GM23338 (cell line): Measurements from ENCODE around the gene ZNF397.

Experiments
- CTCF ChIP-seq, 2 experiments: fragments of 200-600 bp in 1 of 2; sonication (generic) in 1 of 2; conservative IDR thresholded peaks; 2 replicates each; pipeline versions ENCODE4 v1.5.1 to v1.6.1; 2016 to 2017; ENCODE audit warnings: antibody characterized with exemption in 2 of 2, low read depth in 2 of 2, mild to moderate bottlenecking in 2 of 2, moderate library complexity in 1 of 2
- EZH2 ChIP-seq: fragments of 200-600 bp; sonication (generic); IDR thresholded peaks from one replicate; pipeline ENCODE4 v1.8.0; 2017; ENCODE audit warnings: antibody characterized with exemption, mild to moderate bottlenecking, low read depth; ENCODE audit not compliant: unreplicated experiment
- JUNB ChIP-seq: IDR thresholded peaks from one replicate; pipeline ENCODE4 v1.6.1; 2016; ENCODE audit warnings: antibody characterized with exemption; ENCODE audit not compliant: unreplicated experiment
- NANOG ChIP-seq: IDR thresholded peaks from 2 replicates; pipeline ENCODE4 v1.6.1; 2016; ENCODE audit warnings: antibody characterized with exemption, borderline replicate concordance

GRCh38 chr18:35244671-35245070, 3.8 kb downstream of the ZNF397 start:
- TF ChIP-seq NANOG, result no peak
- TF ChIP-seq CTCF (conservative IDR thresholded peaks at IDR 0.05; ENCODE audit: low read depth in 2 of 2), result no peak
- TF ChIP-seq EZH2, result no peak
- TF ChIP-seq JUNB, result no peak
